HG02870 (cell line): ENCODE data around the gene FGFR2.
"Not testable (repeated sequence)": the region's sequence is repeated elsewhere in the genome, so short reads cannot be mapped to it uniquely, and the experiment has no call there.

Experiments
- ATAC-seq: cut with Tn5 transposase; IDR thresholded peaks from one replicate; pipeline ENCODE4 v1.9.1; 2021; ENCODE audit warnings: mild to moderate bottlenecking, moderate library complexity; ENCODE audit not compliant: unreplicated experiment

The FGFR2 gene

DNA sequence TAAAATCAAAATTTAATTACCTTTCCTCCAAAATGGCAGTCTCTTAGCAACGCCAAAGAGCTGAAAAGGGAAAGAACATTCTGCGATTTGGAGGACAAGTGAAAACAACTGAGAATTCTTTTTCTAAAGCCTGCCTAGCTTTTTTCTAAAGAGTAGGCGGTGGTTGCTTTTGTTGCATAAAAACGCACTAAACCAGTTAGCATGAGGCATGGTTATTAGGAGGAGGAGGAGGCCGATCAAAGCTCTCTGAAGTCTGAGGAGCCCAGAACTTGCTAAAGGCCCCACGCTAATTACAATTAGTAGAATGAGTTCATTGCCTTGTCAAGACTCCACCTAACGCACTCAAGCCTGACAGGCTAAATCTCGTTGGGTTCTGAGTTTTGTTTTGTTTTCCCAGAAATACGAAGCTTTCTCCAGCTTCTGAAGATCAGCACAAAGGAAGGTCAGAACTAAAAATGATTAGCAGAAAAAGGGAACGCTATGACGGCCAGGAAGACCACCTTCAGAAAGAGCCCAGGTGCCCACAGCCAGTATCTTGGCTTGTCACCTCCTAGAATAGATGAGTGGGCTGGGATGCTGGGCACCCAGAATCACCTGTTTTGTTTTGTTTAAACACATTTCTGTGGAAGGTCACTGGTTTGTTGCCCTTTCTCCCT lies 72.0 kb downstream of the FGFR2 start:
- no peak for ATAC-seq

DNA sequence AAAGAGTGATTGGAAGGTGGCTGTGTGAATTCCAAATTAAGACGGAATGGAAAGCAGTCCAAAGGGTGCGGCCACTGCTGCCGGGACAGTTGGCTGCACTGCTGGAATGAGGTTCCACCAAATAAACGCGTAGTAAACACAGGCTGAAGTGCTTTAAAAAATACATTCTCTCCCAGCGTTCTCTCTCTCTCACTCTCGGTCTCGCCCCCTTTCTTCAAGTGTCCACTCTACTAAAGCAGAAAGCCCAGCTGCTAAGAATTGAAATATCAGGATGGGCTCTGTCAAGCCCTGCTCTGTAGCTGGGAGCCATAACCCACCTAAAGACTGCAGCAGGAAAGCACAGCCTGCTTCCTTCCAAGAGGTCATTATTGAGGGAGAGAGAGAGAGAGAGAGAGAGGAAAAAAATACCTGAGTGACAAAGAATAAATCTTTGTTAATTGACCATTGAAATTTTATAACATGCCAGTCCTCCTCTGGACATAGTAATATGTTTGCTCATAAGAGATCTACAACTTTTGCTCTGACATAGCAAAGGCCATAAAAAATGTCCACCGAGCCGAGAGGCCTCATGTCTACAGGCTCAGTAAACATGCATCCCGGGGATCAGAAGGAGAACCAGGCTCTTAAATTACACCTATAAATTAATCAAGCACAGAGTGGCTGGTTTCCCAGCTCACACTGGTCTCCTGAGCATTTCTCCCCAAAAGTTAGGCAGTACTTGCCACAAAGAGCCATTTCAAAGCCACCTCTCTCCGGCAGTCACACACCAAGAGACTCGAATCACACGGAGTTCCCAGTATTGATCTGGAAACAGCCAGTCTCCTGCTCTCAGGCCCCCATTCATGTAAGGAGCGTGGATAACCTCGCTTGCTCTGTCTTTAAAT lies 72.8 kb downstream of the FGFR2 start:
- no peak for ATAC-seq

DNA sequence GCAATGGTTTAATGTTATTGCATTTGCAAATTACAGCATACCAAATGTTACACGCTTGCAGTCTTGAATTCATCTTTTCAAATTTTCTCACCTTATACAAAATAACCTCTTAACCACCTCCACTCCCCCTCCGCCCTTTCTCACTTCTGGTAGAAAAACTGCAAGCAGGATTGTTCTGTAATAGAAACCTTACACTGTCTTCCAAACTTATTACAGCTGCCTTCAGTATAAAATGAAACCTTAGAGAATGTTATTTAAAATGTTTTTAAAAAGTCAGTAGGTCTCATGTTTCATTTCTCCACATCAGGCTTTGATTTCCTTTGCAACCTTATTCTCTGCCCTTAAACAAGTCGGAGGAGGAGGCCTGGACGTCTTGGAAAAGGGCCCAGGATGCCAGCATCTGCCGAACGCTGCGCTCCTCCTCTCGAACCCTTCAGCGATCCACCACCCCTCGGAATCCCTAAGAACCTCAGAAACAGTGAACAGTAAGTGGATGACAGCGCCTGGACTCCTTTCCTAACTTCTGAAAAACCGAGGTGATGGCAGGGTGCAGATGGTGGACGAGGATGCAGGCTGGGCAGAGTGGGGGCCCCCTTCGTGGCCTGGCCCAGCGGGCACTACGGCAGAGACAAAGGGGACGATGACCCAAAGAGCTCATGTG lies 74.0 kb downstream of the FGFR2 start:
- ATAC-seq = no peak

DNA sequence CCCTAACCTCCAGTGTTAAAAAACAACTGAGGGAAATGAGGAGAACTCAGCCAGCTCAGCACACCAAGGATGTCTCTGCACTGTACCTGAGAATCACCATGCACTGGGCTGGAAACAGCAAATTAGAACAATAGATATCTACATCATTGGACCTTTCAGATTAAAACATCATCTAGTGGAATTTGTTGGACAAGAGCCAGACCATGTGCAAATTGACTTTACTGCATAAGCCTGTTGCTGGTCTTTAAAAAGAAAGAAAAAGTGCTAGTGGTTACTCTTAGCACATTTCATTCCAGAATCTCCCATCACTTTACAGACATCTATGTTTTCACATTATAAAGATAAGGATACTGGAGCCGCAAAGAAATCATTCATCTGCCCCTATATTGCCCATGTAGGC lies 75.4 kb downstream of the FGFR2 start:
- ATAC-seq = no peak

DNA sequence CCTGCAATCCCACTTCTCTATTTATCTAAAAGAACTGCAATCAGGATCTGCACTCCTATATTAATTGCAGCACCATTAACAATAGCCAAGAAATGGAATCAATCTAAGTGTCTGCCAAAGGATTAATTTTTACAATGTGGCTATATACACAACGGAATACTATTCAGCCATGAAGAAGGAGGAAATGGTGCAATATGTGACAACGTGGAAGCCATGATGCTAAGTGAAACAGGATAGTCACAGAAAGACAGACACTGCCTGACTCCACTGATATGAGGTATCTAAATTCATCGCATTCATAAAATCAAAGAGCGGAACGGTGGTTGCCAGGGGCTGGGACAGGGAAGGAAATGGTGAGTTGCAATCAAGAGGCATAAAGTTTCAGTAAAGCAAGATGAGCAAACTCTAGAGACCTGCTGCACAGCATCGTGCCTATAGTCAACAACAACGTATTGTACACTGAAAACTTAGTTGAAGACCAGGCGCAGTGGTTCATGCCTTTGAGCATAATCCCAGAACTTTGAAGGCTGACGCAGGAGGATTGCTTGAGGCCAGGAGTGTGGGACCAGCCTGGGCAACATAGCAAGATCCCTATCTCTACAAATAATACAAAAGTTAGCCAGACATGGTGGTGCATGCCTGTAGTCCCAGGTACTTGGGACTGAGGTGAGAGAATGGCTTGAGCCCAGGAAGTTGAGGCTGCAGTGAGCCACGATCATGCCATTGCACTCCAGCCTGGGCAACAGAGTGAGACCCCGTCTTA lies 76.3 kb downstream of the FGFR2 start:
- ATAC-seq = no peak

DNA sequence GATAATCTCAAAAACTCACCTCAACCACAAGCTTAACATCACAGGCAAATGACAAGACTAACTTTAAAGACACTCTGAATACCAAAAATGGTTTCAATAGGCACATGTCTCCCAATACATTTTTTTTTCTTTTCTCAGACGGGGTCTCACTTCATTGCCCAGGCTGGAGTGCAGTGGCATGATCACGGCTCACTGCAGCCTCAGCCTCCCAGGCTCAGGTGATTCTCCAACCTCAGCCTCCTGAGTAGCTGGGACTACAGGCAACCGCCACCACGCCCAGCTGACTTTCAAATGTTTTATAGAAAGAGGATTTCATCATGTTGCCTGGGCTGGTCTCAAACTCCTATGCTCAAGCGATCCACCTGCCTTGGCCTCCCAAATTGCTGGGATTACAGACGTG lies 77.7 kb downstream of the FGFR2 start:
- not testable (repeated sequence) for ATAC-seq

DNA sequence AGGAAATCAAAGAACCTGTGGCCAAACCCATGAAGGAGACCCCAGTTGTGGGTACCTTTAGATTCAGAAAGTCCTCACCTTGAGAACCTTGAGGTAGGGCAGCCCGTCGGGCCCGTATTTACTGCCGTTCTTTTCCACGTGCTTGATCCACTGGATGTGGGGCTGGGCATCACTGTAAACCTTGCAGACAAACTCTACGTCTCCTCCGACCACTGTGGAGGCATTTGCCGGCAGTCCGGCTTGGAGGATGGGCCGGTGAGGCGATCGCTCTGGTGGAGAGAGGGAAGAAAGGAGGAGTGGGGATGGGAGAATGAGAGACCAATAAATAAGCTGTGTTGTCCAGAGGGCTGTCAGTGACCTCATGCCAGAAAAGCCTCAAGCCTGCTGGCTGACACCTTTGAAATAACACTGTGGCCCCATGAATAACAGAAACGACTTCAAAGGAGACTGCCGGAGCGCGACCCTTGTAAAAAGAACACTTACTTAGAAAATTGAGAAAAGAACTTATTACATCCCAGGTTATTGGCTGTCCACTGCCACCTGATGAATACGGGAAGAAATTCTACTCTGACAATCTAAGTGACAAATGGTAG lies 78.2 kb downstream of the FGFR2 start:
- ATAC-seq = no peak

DNA sequence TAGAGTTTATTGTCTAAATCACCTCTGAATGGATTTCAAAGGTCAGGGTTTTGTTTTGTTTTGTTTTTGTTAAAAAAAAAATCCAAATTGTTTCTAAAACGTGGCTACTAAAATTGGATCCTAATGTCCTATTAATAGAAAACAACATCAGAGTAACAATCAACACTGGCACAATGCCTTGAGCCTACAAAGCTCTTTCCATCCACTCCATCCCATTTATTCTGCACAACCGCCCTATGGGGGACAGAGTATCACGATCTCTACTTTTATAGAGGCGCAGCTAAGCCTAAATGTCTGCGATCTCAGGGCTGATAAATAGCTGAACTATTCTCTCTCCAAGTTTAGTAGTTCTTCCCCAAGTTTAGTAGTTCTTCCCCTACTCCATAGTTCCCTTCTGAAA lies 78.8 kb downstream of the FGFR2 start:
- ATAC-seq = no peak

DNA sequence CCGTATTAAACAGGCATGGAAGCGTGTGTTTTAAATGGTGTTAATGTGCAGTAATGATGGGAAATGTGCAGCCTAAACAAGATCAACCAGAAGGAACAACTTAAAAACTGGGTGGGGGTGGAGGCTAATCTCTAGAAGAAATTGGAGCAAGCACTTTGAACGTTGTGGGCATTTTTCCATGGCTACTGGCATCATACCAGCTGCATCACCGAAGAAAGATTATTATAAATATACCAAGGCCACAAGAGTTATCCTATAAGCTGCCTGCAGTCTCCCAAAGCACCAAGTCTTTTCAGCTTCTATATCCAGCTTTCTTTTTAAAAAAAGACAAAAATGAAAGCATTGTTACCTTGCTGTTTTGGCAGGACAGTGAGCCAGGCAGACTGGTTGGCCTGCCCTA lies 79.9 kb downstream of the FGFR2 start:
- no peak for ATAC-seq

DNA sequence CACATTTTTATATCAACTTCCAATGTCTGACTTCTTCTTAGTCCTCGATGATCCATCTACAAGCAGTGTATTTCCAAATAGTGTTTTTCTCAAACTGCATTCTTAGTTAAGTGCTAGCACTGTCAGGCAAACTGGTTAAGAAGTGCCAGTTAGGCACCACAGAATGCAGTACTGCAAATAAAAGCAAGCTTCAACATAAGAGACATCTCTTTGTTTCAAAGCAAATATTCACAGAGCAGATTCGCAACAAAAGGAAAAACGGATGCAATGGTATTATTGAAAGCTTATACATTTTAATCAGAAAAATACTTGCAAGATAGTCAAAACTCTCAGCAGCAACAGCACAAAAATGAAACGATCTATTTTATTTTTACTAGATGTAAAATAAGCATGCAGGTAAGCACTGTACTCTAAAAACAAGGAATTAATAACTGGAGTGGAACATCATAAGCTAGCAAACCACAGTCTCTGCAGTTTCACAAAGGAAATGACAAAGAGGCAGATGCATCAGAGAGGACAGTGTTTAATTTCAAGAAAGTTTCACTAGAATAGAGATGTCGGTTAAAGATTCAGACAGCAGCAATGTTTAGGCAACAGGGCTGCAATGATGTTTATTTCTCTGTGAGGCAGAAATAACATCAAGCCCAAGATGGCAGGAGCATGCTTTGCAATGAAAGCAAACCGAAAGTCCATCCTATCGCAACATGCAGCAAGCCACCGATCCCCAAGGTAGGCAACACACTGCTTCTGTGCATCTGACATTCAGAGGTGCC lies 82.0 kb downstream of the FGFR2 start:
- peak; percentile 71 for ATAC-seq

DNA sequence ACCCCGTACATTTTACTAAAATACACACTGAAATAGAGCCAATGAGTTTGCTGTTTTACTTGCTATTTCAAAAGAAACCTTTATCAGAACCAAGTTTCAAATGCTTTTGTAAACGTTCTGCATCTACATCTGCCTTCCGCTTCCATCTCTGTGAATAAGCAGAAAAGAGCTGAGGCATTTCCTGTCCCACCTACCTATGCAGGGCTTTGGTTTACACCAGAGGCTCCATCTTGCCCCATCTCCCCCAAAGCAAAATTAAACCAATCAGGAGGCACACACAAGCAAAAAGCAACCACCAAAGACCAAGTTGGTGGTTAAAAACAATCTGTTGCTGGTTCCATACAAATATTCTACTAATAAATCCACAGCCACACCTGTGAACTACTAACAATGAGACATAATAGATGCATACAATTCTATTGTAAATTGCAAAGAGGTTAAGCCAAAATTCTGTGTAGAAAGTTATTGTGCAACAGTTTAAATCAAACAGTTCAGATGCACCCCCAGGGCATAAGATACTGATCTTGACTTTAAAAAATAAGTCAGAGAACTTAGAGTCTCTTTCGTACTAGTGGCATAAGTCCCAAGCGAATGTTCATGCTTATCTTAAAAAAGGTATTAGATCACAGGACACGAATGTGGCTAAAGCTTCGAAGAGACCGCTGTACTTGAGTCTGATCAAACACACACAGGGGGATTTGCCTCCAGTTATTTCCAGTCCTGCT lies 83.9 kb downstream of the FGFR2 start:
- no peak for ATAC-seq

DNA sequence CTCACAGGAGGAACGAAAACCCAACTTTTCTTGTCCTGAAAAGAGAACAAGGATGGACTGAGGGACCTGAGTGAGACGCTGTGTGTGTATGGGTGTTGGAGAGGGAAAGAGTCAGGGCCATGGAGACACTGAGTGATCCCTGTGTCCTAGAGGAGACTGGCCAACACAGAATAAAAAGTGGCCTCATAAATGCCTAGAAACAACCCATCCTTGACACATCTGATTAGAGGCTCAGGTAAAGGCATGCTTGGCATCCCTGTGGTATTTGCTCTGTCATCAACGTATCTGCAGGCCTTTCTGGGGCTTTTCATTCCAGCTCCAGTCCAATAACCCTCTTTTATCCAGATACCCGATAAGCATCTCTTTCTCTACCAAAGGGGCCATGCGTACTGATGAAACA lies 86.3 kb downstream of the FGFR2 start:
- no peak for ATAC-seq

DNA sequence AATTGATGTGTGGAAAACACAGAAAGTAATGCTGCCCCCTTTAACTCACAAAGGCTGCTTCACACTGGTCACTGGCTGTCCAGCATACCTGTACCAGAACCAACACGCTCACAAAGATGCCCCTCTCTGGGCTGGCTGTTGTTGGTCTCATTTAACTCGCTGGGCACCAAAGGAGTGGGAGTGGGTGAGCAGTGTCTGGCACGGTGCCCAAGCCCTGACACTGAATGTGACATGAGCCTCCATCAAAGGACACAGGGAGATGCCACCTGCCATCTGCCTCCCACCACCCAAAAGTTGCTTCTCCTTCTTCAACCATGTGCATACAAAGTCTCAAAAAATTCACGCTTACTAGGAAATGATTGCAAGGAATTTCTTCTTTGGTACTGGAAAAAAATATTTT lies 86.8 kb downstream of the FGFR2 start:
- ATAC-seq = no peak

DNA sequence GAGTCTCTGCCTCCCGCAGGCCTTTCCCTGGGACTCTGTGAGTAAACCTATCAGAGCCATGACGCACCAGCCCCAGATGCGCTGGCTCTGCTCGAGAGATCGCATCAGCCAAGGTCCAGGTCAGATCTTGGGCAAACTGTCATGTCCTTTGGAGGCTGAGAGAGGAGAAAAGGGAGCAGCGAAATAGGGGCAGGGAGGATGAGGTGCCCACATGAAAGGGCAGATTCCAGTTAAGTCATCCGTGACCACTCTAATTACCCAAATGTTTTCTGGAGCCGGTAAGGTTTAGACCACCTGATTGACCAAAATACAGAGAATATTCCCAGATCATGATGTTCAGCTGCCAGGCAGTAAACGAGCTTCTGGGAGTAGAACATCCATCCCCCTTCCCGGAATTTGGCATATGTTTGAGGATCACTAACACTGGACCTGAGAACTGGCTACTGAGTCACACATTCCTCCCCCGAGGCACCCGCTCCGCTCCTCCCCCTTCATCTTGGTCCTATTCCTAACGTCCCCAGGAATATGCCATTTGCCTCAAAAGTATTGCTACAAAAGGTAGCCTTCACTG lies 88.0 kb downstream of the FGFR2 start:
- no peak for ATAC-seq

DNA sequence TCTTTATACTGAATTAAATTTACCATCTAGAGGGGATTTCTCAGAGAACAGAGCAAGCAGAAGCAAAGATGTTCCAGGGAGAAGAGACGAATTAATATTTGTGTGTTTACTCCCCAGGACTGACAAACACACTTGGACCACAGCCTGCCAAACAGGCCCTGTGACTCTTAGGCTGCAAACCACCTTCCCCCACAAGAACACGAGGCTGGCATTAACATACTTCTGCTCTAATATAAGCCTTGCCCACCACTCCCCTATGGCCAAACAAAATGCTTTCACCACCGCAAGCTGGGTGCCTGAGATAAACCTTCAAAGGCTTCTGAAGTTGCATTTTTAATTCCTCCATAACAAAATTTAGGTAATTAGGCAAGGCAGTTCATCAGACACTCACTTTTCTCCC lies 88.4 kb downstream of the FGFR2 start:
- ATAC-seq = no peak

DNA sequence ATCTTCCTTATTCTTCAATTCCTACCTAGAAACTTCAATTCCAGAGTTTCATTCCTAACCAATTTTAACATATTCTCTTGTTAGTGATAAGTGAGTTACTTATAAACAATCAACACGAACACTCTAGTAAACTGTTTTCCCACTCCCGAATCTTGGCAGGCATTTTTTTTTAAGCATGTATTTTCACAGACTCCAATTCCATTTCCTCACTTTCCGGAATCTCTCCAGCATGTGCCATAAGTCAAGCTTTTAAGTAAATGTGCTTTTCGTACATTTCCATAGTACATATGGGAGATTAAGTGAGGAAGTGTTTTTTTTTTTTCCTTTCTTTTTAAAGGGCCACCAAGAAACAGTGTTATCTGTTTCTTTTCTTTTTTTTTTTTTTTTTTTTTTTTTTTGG lies 89.1 kb downstream of the FGFR2 start:
- no peak for ATAC-seq

DNA sequence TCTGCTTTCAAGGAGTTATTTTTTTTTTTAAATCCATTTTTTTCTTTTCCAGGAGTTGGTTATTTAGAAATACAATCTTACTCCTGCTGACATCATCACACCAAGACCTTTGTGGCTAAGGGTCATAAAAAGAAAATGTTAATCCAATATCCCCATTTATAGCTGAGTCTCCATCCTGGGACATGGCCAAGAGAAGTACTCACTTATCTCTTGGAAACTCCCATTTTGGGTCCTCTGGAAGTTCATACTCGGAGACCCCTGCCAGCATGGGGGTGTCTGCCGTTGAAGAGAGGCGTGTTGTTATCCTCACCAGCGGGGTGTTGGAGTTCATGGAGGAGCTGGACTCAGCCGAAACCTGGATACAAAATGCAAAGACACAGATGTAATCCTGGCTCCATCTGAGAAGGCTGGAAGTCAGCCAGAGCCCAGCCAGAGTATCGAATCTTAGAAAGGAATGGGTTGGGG lies 94.6 kb downstream of the FGFR2 start:
- no peak for ATAC-seq

DNA sequence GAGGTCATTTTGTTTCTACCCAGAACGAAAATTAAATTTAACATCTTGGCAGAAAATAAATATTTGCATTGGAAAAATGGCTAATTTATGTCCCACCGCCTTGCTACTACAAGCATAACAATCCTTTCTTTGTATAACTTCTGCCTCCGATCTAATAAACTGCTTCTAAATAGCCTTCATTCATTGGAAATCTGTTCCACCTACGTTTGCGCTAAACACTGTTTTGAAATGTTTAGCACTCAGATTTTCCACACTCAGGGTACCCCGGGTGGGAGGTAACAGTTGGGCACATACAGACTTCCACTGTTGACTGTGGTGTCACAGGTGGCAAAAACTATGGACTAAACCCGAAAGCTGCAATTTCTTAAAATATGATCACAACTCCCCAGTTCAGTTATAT lies 96.4 kb downstream of the FGFR2 start:
- ATAC-seq = no peak
